HT-29 (cell line): ENCODE results near the gene ZNF689. TPM values are rescaled to one million over a fixed set of nuclear protein-coding genes. Genes with fewer than 3 reads are reported as not detected.
"Not testable (repeated sequence)": the region's sequence is repeated elsewhere in the genome, so short reads cannot be mapped to it uniquely, and the experiment has no call there.

ENCODE experiments used
- DNase-seq: peaks from one replicate; pipeline ENCODE4 v3.0.0-alpha.2; 2015; ENCODE audit warnings: low spot score
- total RNA-seq: library from RNA; depleted of rRNA; stranded (reverse); fragments of >200 nt; shearing (Covaris generic); gene quantifications from 2 replicates; pipeline ENCODE4 v1.2.3, GENCODE V29; 2014

The ZNF689 gene
- total RNA-seq, 1 experiment from 2014 or later: 4.9 TPM

- not testable (repeated sequence) for DNase-seq
Observed at GRCh38 chr16:30637139-30637538, 26.9 kb upstream of the ZNF689 start.

- no peak for DNase-seq
Observed at GRCh38 chr16:30636599-30636998, 26.4 kb upstream of the ZNF689 start.

- DNase-seq: no peak
Observed at GRCh38 chr16:30633526-30633925, 23.3 kb upstream of the ZNF689 start.

DNA sequence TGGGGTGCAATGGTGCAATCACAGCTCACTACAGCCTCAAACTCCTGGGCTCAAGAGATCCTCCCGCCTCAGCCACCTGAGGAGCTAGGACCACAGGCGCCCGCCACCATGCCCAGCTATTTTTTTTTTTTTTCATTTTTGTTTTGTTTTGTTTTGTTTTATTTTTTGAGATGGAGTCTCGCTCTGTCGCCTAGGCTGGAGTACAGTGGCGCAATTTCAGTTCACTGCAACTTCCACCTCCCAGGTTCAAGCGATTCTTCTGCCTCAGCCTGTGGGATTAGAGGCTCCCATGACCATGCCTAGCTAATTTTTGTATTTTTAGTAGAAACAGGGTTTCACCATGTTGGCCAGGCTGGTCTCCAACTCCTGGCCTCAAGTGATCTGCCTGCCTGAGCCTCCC is 22.3 kb upstream of the ZNF689 start:
- not testable (repeated sequence) for DNase-seq

DNA sequence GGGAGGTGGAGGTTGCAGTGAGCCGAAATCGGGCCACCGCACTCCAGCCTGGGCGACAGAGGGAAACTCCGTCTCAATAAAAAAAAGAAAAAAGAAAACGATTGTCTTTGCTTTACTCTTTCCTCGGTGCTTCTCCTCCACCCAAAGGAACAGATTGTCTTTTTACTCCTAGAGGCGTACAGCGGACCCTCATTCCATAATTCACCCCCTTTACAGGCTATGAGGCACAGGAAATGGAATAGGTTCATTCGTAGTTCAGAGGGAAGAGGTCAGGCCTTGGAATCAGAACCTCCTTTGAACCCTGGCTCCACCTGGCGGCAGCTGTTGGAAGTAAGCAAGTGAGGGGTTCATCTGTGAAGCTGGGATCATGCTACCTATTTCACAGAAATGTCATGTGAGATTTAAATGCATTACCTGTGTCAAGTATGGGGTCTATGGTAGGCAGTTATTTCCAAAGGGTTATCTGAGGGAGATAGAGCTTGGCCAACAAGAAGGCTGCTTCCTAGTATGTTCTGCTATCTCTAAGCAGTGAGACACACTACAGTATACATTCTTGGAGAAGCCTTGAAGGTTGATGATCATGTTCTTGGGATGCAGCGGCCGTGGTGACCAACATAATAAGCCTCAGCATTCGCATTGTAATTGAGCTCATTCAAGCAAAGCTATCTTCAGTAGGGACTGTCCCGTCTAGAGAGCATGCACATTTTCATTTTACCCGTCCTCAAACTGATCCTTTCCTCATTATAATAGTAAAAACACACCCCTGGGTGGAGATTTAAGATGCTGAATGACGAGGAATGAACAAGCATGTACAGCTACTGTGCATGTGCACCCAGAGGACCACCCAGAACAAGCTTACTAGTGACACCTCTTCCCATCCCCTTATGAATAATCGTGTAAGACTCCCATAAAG is 18.7 kb upstream of the ZNF689 start:
- peak; percentile 91 for DNase-seq

- DNase-seq: no peak
Observed at GRCh38 chr16:30626236-30626635, 16.0 kb upstream of the ZNF689 start.

DNA sequence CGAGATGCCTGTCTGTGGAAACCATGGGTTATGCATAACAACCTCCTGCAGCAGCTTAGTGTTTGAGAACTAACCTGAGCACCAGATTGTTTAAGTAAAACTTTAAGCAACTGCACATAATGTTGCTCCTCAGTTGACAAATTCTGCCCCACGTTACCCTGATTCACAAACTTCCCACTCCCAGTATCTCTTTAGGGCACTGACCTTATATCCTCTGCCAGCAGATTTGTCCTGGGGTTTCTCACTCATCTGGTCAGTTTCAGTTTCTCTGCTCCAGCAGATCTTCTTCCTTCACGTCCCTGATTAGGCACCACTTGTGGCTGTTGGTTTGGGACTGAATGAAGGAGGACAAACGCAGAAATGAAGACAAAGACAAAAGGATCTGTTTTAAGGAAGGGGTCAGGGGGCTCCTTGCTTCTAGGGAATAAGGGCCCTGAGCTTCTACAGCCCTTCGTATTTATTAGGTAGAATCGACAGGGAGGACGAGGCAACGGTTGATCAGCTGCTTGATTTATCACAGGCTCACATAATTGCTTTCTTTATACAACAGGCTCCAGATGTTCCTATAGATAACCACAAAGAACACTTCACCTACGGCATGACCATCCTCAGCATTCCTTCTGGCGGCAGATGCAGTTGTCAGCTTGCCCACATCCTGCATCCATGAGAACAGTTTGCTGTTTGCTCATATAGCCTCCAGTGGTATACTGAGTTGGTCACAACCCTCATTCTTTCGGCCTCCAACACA is 13.5 kb upstream of the ZNF689 start:
- DNase-seq: no peak

DNA sequence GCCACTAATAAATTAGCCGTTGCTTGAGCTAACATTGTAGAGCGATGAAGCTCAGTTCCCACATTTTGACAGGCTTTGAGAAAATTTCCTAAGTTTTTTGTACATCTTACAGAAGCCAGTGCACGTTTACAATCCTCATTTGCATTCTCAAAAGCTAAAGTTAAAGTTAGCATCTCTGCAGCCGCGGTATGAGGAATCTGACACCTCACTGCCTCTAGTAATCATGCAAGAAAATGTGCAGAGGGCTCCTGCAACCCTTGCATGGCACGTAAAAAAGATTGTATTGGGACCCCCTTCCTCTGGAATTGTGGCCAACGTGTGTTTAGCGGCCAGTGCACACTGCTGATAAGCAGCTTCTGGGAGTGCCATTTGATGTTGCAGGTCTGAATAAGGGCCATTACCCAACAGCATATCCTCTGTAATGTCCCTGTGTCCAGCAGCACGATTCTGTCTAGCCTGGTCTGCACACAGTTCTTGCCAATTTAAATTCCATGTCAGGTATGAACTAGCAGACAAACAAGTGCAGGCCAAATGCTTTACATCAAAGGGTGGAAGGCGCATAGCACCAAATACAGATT is 12.4 kb upstream of the ZNF689 start:
- DNase-seq: no peak

DNA sequence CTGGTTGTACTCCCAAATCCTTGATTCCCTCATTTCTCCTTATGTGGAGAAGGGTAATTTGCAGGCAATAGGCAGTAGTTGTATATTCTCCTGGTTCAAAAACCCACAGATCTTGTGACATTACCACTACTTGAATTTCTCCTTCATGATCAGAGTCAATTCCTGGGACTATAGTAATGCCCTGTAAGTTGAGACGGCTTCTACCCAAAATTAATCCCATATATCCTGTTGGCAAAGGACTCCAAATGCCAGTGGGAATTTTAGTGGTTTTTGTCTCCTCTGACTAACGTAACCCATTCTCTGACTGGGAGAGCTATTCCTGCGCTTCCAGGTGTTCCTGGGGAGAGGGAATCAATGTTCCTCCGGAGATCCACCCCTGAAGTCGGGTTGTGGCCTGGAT is 11.6 kb upstream of the ZNF689 start:
- DNase-seq: no peak

DNA sequence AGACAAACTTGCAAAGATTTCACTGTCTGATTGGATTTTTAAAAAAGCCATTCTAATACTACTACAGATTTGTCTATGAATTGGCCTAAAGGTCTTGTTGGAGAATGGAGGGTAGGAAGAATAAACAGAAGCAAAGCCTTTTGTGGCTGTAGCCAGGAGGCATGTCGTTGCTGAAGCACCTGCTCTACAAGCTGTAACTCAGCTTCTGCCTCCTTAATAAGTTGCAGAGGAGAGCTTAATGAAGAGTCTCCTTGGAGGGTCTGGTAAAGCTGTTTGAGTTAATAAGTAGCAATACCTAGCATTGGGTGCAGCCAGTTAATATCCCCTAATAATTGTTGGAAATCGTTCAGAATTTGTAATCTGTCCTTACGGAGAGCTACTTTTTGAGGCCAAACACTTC is 10.0 kb upstream of the ZNF689 start:
- no peak for DNase-seq

DNA sequence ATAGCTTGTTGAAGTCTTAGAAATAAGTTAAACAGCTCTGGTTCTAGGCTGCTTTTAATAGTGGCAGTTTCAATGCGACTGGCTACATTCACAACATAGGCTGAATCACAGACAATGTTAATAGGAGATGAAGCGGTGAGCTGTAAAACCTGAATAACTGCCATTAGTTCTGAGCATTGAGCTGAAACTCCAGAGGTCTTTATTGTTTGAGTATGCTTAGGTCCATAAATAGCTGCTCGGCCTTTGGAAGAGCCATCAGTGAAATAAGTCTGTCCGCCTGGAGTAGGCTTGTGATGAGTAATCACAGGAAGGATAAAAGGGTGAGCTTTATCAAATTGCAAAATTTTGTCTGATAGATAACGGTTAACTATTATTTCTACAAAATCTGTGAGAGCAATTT is 9.4 kb upstream of the ZNF689 start:
- no peak for DNase-seq

DNA sequence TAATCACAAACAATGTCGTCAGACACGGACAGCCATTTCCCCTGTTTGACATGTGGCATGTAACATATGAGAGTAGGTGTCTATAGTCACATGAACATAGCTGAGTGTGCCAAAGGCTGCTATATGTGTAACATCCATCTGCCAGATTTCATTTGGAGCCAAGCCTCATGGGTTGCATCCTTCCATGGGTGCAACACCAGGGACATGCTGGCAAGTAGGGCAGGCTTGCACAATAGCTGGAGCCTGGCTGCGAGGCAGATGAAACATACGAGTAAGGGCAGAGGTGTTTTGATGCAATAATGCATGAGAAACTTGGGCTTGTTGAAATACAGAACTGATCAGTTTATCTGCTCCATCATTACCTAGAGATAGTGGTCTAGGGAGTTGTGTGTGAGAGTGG is 9.0 kb upstream of the ZNF689 start:
- no peak for DNase-seq

- peak; percentile 68 for DNase-seq
Observed at GRCh38 chr16:30615358-30616091, 5.3 kb upstream of the ZNF689 start.

GRCh38 chr16:30609002-30609925 is 925 bp downstream of the ZNF689 start:
- peak; percentile 6 for DNase-seq

GRCh38 chr16:30606004-30606403 is 4.2 kb downstream of the ZNF689 start:
- no peak for DNase-seq

DNA sequence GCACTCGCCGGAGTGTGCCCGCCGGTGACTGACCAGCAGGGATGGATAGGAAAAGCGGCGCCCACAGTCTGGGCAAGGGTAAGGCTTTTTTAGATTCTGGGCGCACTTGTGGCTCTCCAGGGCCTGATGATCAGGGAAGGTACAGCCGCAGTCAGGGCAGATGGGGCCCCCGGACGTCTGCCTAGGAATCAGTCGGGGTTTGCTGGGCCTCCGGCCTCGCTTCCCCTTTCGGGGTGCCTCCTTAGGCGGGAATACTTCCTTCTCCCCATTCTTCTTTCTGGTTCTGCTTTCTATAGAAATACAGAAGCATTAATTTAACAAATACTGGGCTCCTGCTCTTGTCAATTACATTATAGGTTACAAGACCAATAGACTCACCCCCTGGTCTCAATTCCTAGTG is 5.0 kb downstream of the ZNF689 start:
- no peak for DNase-seq

DNA sequence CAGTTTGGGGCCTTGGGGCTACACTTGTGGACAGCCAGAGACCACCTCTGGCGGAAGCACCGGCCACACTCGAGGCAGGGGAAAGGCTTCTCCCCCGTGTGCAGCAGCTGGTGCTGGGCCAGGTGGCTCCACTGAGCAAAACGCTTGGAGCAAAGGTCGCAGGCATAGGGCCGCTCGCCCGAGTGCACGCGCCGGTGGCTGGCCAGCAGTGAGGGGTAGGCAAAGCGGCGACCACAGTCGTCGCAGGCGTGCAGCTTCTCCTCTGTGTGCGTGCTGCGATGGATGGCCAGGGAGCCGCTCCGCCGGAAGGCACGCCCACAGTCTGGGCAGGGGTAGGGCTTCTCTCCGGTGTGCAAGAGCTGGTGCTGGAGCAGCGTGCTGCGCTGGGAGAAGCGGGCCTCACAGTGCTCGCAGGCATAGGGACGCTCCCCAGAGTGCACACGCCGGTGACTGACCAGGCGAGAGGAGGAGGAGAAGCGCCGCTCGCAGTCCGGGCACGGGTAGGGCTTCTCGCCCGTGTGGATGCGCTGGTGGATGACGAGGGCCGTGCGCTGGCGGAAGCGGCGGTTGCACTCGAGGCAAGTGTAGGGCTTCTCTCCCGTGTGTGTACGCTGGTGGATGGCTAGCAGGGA is 5.8 kb downstream of the ZNF689 start:
- no peak for DNase-seq

DNA sequence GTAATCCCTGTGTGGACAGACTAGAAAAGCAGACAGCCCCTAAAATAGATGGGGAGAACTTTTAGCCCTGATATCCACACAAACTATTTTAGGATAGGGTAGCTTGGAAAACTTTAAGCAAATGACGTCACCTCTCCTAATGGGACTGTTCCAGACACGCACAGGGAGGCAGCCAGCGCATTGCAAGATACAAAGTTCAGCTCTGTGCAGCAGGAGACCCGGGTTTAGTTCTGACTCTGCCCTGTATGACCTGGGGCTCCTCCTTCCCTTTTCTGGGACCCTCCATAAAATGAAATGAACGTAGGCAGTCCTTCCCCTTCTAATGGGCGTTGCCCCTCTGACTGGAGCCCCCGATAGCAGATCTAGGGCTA is 6.3 kb downstream of the ZNF689 start:
- DNase-seq: no peak

DNA sequence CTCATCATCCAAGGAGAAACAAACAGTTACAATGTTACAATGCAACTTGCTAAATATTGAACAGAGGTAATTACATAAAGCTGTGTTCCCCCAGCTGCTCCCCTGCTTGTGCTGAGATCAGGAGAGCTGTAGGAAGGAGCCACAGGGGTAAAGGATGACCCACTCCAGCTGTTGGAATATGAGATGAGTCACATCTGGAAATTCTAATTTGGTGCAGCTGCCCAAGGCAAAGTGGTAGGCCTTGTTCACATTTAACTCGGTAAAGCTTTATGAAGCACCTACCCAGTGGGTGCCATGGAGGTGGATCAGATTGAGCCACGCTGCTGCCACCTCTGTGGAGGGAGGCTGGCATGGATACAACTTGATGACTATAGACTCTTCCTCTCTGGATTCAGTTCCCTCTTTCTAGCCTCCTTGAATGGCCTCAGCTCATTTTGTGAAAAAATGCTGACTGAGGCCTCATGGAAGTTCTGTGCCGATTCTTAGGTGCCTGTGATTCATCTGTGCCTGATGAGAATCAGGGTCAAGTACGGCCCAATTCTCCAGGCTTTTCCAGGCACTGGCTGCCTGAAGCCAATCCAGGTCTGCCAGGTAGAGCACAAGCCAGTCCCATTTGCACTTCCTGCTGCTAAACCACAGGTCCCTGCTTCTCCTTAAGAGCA is 7.4 kb downstream of the ZNF689 start:
- DNase-seq: no peak

GRCh38 chr16:30601966-30602365 is 8.2 kb downstream of the ZNF689 start:
- DNase-seq: no peak
